Measurements from ENCODE around the gene ZNF282.

Gene ZNF282

GRCh38 chr7:149194799-149195179 is 557 bp upstream of the ZNF282 start:
- no peak for DNase-seq

GRCh38 chr7:149196151-149196704 is 882 bp downstream of the ZNF282 start:
- no peak for DNase-seq

GRCh38 chr7:149196705-149197171 is 1.4 kb downstream of the ZNF282 start:
- no peak for DNase-seq

GRCh38 chr7:149197675-149198074 is 2.3 kb downstream of the ZNF282 start:
- peak; percentile 43 for DNase-seq

DNA sequence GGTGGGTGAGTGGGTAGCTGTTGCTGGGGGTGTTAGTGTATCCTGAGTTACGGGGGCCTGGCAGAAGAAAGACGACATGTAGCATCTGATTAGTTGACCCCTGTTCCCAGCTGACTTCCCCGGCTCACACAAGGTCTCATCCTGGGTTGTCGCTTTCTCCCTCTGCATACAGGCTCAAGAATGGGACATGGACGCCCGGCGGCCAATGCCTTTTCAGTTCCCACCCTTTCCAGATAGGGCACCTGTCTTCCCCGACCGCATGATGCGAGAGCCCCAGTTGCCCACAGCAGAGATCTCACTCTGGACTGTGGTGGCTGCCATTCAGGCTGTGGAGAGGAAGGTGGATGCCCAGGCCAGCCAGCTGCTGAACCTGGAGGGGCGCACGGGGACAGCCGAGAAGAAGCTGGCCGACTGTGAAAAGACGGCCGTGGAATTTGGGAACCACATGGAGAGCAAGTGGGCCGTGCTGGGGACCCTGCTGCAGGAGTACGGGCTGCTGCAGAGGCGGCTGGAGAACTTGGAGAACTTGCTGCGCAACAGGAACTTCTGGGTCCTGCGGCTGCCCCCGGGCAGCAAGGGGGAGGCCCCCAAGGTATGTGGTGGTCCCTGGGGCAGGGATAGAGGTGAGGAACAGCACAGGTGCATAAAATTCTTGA is 2.9 kb downstream of the ZNF282 start:
- peak; percentile 57 for DNase-seq

GRCh38 chr7:149199234-149199995 is 4.1 kb downstream of the ZNF282 start:
- peak; percentile 5 for DNase-seq

DNA sequence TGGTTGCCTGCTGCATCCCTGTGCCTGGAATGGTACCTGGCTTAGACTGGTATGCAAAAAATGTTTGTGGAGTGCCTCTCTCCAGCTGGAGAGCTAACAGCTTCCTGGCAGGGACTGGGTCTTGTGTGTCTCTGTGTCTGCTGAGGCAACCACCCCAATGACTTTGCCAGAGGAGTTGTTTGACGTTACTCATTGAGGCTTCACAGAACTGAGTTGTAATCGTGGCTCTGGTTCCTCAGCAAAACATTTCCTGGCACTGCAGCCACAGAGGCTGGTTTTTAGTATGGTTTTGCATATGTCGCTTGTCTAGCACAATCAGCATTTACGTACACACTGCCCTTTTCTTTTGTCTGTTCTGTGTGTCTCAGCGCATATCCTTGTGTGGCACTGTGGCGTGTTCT is 7.5 kb downstream of the ZNF282 start:
- no peak for DNase-seq

GRCh38 chr7:149205690-149206381 is 10.5 kb downstream of the ZNF282 start:
- no peak for DNase-seq

GRCh38 chr7:149207324-149208035 is 12.1 kb downstream of the ZNF282 start:
- DNase-seq: no peak

DNA sequence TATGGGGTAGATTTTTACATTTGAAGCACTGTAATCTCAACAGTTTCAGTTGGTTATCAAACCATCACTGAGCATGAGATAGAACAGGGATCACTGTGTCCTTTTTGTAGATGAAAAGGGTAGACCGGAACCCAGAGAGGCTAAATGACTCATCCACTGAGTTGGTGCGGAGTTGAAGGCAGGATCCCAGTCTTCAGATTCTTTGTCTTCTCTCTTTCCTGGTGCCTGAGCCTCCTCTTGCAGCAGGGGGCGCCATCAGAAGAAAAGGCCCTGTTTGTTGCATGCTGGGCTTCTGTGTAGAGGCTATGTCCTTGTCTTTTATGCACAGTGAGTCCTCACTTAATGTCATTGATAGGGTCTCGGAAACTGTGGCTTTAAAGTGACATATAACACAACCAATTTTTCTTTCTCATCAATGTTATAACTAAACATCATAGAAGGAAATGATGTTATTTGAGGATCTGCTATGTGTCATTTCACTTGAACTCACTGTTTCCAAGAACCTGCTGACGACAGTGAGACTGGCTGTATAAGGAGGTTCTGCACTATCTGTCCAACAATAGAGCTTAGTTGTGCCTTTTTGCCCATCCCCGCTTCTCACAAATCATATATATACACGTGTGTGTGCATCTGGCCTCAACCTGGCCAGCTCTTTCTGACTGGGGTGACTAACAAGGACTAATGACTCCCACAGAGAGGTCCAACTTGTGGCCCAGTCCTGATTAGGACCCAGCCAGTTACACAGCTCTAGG is 14.3 kb downstream of the ZNF282 start:
- peak; percentile 92 for DNase-seq

DNA sequence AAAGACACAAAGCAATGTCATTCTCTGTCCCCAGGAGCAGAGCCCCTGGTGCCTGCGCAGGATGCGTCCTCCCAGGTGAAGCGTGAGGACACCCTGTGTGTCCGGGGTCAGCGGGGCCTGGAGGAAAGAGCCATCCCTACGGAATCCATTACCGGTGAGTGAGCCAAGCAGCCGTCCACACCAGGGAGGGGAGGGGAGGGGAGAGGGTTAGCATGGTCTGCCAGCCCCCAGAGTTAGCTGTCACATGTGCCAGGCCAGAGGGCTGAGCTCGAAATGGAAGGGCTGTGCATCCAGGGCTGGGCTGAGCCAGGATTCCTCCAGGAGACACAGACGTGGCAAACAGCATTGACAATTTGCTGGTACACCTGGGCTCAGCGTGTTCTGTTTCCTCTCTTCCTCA is 15.2 kb downstream of the ZNF282 start:
- DNase-seq: no peak

DNA sequence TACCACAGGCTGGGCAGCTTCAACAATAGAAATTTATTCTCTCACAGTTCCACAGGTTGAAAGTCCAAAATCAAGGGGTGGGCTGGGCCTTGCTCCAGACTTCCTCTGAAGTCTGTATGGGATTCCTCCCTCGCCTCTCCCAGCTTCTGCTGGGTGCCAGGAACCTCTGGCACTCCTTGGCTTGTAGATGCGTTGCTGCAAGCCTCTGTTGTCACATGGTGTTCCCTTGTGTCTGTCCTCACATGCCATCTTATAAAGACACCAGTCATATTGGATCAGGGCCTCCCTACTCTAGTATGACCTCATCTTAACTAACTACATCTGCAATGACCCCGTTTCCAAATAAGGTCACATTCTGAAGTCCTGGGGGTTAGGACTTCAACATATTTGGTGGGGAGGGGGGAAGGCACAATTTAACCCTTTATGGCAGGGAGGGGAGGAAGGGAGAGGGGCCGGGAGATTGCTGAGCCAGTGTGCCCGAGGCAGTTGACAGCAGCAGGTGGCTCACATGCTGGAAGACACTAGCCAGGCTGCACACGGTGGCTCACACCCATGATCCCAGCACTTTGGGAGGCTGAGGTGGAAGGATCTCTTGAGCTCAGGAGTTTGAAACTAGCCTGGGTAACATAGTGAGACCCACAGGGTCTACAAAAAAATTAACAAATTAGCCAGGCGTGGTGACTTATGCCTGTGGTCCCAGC is 18.8 kb downstream of the ZNF282 start:
- DNase-seq: no peak

DNA sequence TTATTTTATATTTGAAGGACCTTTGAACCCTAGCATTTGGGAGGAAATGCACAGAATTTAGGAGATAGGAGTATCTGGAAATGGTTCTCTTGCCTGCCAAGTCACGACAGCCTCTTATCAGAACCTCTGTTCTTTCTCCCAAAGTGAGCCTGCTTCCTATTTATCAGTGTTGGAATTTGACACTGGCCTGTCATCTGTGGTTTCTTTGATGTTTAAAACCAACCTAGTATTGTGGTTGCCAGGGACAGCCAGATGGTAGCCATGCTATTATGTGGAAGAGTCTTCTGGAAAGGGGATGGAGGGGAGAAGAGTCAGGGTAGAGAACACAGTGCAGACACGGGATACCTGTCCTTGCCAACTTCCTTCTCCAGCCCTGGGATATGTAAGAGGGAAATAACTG is 21.1 kb downstream of the ZNF282 start:
- DNase-seq: no peak

- no peak for DNase-seq
Observed at GRCh38 chr7:149217570-149217969, 22.2 kb downstream of the ZNF282 start.

DNA sequence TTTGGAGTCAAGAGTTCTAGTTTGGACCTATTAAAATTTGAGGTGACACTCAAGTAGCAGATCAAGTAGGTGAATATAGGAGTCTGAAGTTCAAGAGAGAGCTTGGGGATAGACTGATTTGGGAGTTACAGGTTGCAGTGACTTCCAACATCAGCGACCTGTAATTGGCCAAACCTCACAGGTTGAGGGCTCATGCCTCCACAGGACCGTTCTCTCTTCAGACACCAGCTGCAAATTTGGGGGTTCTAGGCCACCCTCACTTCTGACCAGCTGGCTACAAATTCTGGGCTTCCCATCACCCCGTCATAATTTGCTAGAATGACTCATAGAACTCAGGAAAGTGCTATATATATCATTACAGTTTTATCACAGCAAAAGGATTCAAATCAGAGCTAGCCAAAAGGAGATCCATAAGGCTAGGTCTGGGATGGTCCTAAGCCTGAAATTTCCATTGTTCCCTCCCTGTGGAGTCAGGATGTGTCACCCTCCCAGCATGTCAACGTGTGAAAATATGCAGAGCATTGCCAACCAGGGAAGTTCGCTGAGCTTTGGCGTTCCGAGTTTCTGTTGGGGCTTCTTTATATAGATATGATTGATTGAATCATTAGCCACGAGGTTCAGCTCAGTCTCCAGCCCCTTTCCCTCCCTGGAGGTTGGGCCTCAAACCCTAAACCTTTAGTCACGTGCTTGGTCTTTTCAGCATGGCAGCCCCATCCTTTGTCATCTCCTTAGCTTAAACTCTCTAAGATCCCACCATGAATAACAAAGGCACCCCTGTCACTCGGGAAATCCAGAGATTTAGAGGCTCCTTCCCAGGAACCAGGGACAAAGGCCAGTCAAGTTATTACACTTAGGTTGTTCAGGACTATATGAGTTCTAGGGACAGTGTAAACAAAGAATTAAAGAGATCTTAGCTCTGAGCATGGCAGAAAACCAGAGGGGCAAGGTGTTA is 23.4 kb downstream of the ZNF282 start:
- DNase-seq: no peak

DNA sequence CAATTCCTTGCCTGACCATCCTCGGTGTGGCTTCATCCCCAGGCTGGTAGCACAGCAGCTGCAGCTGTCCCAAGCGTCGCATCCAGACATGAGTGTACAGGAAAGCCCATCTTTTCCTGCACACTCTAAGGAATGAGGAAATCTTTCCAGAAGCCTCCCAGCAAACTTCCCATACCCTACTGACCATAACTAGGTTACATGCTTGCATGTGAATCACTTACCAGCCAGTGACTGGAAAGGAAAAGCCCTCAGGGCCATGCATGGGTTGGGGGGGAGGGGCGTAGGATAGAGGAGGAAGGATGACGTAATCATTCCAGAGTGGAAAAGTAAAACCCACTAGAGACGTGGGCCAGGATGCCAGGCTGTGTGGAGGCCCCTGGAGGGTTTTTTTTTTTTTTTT is 25.2 kb downstream of the ZNF282 start:
- DNase-seq: no peak

- DNase-seq: no peak
Observed at GRCh38 chr7:149223176-149223575, 27.8 kb downstream of the ZNF282 start.

DNA sequence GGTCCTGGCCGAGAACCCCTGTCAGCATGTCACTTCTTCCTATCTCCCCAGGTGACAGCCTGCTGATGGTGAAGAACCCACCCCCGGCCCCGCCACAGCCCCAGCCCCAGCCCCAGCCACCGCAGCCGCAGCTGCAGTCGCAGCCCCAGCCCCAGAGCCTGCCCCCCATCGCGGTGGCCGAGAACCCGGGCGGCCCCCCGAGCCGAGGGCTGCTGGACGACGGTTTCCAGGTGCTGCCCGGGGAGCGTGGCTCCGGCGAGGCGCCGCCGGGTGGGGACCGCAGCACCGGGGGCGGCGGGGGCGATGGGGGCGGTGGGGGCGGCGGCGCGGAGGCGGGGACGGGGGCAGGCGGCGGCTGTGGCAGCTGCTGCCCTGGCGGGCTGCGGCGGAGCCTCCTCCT is 28.4 kb downstream of the ZNF282 start:
- no peak for DNase-seq

- no peak for DNase-seq
Observed at GRCh38 chr7:149224352-149224751, 29.0 kb downstream of the ZNF282 start.

- DNase-seq: no peak
Observed at GRCh38 chr7:149225106-149225505, 29.8 kb downstream of the ZNF282 start.

Measured in activated effector memory CD4-positive, alpha-beta T cell treated with anti-CD3 and anti-CD28 coated beads, Interleukin-2, amount 50 U/mL, for 16 hours (primary cell).